RKO (cell line): Measurements from ENCODE around the gene ASS1.

Experiments used
- DNase-seq: peaks from one replicate; pipeline ENCODE4 v3.0.0-alpha.2; 2016; ENCODE audit warnings: low spot score

The ASS1 gene

DNA sequence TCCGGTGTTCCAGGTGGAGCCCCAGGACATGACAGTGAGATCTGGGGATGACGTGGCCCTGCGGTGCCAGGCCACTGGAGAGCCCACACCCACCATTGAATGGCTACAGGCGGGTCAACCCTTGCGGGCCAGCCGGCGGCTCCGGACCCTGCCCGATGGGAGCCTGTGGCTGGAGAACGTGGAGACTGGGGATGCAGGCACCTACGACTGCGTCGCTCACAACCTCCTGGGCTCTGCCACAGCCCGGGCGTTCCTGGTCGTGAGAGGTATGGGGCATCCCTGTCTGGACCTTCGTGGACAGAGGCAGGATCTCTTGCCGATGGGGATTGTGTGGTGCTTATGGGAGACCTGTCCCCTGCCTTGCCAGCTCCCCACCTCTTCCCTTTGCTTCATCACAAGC is 26.0 kb upstream of the ASS1 start:
- DNase-seq, result no peak

DNA sequence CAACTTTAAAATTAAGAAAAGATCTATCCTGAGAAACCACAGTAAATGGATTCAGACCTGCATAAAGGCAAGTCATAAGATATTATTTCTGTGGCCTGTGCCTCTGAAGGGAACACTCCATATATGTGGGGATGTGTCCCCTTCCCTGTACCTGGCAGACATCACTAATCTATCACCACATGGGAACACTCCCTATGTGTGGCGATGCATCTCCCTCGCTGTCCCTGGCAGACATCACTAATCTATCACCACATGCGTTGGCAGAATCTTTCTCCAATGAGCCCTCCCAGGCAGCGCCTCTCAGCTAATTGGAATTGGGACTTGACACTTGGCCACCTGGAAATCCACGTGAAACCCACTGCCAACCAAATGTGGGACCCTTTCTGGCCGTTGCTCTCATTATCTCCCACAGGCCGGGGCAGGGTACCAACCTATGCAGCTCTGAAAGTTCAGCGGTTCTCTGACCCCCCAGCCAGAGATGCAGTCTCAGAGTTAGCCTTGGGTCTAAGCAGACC is 25.2 kb upstream of the ASS1 start:
- no peak for DNase-seq

DNA sequence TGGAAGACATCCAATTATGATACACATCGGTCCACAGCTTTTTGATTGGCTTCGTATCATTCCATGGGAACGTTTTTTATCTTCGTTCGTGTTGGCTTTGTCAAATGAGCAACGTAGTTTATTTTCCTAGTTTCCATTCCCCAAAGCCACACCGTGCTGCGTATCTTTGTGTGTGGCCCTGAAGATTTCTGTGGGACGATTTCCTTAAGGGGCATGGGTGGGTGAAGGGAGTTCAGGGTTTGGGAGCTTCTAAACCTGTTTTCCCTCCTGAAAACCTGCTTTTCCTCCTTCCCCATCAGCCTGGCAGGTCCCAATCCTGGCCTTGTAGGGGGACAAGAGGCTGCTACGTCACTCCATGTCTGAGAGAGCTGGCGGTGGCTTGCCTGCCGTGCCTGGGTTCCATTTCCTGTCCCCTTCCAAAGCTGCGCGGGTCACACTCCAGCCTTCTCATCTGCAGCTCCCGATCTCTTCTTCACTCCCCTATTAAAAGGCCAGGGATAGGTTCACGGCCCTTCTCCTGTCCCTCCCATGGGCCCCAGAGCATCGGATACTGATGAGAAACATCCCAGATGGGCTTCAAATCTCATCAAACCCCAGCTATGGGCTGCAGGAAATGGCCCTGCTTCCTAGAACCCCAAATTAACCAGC is 23.5 kb upstream of the ASS1 start:
- DNase-seq, result no peak

DNA sequence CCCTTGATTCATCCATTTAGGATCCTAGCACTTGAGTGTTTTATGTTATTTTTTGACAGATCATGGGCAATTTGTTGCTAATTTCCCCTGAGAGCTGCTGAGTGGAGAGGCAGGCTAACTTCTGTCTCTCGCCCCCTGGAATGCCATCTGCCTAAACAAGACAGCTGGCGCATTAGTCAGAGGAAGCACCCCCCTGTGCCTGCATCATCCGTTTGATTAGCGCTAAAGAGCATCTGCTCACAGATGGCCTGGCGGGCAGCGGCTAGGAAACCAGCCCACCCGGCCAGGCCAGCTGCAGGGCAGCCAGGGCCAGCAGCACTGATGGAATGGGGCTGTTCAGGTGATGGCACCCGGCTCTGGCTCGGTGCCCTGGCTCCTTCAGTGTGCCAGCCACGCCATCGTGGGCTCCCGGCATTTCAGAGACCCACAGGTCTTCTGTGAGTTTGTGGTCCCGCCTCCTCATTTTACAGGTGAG is 22.9 kb upstream of the ASS1 start:
- DNase-seq, result peak; percentile 51

DNA sequence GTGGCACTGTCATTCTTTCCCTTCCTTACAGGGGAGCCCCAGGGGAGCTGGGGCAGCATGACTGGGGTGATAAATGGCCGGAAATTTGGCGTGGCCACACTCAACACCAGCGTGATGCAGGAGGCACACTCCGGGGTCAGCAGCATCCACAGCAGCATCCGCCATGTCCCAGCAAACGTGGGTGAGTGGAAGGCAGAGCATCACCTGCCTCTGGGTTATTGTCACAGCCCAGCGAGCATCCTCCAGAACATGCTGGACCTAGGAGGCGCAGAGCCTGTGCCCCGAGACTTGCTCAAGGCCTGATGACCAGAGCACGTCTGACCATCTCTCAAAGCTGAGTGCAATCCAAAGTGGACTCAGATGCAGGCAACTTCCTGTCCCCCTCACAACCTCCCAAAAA is 22.2 kb upstream of the ASS1 start:
- no peak for DNase-seq

DNA sequence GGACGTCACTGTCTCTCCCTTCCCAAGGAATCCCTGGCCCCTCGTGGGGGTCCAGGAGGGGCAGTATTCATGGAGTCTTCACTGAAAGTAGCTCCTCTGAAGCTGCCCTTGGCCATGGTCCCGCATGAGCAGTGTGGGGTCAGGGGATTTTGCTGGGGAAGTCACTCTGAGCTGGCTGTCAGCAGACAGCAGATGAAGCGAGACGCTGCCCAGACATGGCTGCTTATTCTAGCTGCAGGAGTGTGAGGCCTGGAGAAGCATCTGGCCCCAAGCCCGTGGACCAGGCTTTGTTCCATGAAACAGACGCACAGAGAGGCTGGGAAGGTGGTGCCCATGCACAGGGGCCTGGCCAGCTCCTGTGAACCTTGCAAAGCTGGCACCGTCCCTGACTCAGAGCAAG is 21.5 kb upstream of the ASS1 start:
- DNase-seq, result no peak

DNA sequence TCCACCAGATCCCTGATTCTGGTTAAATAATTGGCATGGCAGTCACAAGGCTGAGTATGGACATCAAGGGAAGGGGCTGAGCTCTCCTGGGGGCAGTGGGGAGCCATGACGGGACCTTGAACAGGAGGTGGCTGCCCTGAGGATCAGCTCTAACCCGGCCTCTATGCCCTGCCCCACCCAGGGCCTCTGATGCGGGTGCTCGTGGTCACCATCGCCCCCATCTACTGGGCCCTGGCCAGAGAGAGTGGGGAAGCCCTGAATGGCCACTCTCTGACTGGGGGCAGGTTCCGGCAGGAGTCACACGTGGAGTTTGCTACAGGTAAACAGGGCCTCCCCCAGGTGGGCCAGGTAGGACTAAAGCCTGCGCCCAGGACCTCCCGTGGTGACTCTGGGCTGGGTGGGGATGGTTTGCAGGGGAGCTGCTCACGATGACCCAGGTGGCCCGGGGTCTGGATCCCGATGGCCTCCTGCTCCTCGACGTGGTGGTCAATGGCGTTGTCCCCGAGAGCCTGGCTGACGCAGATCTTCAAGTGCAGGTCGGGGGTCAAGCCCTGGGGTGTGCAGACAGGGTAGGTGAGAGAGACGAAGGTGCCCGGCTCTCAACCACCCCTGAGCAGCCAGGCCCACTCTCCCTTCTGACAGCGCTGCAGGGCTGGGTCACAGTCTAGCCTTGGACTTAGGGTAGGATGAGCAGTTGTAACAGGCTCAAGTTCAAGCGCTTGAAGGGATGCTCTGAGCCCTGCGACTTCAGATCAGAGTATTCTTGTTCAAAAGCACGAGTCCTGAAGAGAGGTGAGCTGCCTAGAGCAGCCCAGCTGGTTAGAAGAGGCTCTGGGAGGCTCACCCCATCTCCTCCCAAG is 19.9 kb upstream of the ASS1 start:
- no peak for DNase-seq

DNA sequence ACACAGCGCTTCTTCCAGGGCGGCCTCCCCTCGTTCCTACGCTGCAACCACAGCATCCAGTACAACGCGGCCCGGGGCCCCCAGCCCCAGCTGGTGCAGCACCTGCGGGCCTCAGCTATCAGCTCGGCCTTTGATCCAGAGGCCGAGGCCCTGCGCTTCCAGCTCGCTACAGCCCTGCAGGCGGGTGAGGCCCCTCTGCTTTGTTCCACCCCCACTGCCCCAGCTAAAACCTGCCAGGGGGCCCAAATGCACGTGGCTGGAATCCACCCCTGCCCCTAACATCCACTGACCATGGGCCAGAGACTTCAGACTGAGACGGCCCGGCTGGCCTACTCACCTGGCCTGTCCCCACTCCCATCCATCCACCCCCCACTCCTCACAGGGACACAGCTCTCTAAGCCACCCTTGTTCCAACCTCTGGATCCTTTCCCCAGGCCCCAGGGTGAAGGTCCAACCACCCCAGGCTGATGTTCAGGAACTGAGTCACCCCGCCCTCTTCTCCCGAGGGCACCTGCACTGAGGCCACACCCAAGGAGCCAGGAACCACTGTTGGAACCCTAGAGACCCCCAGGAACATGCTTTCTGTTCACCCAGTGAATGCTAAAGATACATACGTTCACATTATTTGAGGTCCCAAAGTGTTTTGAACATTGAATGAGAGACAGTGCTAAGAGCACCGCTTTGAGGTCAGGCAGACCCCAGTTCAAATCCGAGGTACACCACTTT is 18.9 kb upstream of the ASS1 start:
- DNase-seq, result no peak

DNA sequence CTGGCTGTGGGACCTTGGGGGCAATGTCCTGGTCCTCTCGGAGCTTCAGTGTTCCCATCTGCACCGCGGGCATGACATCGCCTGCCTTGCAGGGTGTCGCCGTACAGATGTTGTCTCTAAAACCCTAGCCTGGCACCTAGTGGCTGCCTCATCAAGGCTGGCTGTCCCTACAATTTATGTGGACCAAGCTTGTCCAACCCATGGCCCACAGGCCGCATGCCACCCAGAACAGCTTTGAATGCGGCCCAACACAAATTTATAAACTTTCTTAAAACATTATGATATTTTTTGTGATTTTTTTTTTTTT is 18.3 kb upstream of the ASS1 start:
- no peak for DNase-seq

DNA sequence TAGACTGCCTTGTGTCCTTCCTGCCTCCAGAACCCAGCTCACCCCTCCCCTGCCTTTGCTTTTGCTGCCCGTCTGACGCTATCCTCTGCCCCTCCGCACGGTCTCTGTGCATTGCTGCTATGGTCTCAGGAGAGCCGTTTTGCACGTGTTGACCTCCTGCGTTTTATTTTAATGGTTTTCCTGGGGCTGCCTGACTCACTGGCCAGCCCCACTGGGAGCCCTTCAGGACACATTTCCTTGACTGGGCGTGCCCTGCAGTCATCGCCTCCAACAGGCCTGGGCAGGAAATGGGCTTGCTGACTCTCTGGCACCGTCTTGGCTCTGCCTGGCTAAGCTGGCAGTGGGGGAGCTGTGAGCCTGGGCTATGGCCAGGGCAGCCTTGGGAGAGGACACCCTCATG is 17.9 kb upstream of the ASS1 start:
- no peak for DNase-seq

DNA sequence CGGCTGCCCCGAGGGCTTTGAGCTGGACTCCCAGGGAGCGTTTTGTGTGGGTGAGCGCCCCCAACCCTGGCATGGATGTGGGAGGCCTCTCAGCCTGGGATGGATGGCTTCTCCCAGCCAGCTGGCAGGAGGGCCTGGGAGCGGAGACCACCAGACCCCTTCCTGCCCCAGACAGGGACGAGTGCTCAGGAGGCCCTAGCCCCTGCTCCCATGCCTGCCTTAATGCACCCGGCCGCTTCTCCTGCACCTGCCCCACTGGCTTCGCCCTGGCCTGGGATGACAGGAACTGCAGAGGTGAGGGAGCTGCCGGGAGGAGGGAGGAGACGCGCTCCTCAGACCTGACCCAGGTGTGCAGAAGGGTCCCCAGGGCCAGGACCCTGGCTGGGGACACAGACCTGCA is 17.4 kb upstream of the ASS1 start:
- DNase-seq, result no peak

DNA sequence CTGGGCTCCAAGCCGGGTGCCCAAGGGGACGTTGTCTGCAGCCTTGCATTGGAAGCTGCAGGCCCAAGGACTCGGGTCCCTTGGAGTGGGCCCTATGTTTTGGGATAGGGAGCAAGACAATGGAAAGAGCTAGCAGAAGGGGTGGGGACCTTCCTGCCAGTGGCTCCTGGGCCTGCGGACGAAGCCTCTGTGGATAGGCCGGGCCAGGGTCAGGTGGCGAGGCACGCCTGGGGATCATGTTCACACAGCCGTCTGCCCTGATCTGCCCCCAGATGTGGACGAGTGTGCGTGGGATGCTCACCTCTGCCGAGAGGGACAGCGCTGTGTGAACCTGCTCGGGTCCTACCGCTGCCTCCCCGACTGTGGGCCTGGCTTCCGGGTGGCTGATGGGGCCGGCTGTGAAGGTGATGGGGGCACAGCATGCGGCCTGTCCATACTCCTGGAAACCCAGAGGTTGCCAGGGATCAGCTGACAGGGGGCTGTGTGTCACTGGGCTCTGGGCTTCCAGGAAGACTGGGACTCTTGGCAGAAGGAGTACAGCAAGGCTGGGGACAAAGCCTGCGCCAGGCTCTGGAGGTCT is 16.6 kb upstream of the ASS1 start:
- DNase-seq, result no peak

DNA sequence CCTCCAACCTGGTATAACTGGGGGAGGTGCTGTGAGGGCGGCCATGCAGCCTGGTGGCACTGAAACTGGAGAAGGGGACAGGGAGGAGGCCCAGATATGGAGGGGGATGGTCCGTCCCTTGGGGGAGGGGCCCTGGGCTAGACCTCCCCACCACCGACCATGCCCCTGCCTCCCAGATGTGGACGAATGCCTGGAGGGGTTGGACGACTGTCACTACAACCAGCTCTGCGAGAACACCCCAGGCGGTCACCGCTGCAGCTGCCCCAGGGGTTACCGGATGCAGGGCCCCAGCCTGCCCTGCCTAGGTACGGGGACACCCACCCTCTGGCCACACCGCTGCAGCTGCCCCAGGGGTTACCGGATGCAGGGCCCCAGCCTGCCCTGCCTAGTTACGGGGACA is 15.4 kb upstream of the ASS1 start:
- no peak for DNase-seq

DNA sequence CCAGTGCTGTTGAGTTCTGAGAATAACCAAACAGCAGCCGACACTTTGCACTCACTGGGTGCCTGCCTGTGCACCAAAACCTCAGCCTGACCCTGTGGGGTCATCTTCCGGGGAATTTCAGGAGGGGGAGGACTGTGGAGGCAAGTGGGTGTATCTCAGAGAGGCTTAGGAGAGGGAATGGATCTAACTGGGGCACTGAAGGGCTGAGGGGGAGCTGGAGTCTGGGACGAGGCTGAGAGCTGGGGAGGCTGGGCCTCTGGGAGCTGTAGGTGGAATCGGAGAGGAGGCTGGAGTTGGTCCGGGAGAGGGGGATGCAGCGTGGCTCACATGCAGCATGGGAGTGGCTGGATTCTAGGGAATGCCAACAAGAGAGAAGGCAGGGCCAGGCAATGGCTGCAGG is 14.9 kb upstream of the ASS1 start:
- no peak for DNase-seq

DNA sequence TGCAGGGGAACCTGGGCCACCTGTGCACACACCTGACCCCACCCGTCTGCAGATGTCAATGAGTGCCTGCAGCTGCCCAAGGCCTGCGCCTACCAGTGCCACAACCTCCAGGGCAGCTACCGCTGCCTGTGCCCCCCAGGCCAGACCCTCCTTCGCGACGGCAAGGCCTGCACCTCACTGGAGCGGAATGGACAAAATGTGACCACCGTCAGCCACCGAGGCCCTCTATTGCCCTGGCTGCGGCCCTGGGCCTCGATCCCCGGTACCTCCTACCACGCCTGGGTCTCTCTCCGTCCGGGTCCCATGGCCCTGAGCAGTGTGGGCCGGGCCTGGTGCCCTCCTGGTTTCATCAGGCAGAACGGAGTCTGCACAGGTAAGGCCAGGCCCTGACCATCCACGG is 14.5 kb upstream of the ASS1 start:
- no peak for DNase-seq

DNA sequence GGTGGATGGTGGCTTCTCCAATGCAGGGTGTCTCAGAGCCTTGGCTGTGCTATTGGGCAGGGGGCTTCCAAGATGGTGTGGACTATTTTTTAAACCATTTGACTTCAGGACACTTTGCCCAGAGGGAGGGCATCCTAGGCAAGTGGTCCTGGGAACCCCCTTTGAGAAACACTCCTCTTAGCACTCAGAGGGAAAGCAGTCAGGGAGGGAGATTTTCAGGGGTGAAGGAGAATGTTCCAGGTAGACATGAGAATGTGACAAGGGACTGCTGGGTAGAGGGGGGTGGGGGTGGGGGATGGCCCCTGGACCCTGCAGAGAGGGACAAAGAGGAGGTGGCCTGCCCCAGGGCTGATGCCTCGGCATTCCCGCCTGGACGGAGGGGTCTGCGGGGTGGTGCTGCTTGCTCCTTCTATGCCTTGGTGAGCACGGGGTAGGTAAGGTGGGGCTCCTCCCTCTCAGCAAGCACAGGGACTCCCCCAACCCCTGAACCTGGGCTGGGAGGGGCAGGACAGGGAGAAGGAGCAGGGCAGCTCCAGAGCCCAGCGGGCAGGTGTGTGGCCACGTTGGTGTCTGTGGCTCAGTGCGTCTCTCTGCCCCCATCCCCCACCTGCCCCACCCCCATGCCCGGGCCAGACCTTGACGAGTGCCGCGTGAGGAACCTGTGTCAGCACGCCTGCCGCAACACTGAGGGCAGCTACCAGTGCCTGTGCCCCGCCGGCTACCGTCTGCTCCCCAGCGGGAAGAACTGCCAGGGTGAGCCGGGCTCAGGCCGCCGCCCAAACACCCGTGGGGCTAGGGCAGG is 13.8 kb upstream of the ASS1 start:
- no peak for DNase-seq

DNA sequence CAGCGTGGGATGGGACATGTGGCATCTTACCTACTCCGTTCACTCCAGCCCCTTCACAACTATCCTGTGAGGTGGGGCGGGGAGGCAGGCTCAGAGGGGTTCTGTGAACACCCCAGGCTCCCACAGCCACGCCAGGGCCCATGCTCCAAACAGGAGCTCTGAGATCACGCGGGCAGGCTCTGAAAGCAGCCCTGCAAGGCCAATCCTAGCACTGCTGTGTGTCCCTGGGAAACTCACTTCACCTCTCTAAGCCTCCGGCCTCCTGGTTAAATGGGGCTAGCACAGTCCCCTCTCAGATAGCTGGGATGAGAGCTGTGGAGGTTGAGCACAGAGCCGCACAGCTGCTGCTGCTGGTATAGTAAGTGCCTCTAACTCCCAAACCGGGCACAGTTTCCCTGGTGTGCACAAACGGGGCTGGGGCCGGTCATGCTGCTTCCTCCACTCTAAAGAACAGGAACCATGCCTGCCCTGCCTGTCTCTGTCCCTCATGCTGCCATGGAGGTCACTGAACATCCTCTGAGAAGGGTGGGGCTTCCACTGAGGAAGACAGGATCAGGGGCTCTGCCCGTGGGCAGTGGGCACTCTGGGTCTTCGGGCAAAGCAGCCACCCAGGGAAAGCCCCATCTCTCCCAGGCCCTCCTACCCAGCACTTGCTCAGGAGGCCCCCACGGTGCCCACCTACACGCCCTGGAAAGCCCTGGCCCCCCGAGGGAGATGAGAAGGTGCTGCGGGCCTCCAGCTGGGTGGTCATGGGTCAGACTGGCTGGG is 13.0 kb upstream of the ASS1 start:
- DNase-seq, result no peak

DNA sequence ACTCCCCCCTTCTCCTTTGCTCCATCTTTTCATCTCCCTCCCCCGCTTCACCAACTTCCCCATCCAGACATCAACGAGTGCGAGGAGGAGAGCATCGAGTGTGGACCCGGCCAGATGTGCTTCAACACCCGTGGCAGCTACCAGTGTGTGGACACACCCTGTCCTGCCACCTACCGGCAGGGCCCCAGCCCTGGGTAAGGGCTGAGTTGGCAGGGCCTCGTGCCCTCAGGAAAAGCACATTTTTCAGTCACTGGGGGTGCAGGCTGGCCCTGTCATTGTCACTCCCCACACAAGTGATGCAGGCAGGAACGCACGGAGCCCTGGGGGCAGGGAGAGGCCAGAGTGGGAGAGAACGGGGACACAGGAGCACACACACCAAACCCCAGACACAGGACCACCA is 12.4 kb upstream of the ASS1 start:
- no peak for DNase-seq

DNA sequence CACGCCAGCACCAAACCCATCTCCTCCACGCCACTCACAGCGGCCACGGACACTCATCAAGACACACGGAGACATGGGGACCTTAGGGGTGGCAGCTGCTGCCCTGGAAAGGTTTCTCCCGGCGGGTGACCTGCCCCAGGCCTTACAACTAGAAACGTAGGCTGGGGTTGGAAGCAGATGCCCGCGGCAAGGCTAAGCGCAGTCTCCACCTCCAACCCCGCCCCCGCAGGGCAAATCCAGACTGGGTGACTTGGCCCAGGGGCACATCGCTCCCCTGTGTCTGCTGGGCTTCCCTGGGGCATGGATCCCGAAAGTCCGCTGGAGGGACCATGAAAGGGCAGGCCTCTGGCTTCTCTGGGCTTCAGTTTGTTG is 12.0 kb upstream of the ASS1 start:
- DNase-seq, result no peak

DNA sequence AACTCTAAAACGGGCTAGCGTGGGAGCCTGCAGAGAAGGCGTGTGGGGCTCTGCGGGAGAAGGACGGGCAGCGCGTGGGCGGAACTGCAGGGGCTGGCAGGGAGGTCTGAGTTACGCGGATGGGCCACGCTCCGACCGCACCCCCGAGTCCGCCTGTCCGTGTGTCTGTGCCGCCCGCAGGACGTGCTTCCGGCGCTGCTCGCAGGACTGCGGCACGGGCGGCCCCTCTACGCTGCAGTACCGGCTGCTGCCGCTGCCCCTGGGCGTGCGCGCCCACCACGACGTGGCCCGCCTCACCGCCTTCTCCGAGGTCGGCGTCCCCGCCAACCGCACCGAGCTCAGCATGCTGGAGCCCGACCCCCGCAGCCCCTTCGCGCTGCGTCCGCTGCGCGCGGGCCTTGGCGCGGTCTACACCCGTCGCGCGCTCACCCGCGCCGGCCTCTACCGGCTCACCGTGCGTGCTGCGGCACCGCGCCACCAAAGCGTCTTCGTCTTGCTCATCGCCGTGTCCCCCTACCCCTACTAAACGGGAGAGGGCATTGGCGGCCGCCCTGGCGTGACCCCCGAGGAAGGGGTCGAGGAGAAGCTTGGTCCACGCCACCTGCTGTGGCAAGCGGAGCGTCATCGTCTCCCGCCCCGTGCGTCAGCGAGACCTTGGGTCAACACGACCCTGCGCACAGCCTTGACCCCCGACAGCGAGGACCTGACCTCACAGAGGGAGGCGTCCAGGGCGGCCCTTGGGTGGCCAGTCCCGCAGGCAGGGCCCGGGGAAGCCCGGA is 11.4 kb upstream of the ASS1 start:
- DNase-seq, result no peak

DNA sequence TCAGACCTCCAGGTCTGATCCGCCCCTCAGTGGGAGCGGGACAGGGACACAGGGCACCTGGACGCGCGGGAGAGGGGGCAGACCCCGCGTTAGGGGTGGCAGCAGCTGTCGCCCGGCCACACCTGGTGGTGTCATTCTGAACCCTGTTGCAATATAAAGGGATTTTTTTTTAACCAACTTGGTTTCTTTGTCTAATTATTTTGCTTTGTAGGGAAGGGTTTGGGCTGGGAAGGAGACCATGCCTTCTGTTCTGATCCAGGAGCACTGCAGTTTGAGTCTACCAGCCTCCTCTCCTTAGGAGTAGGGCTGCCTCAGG is 10.9 kb upstream of the ASS1 start:
- DNase-seq, result no peak
